Measurements from ENCODE around the gene WDFY4.

GRCh38 chr10:48780341-48780740, 95.7 kb downstream of the WDFY4 start:
- TF ChIP-seq EZH2phosphoT487 (IDR thresholded peaks at IDR 0.05; ENCODE audit: borderline replicate concordance, low read depth) (no peak), YY1 (IDR thresholded peaks at IDR 0.05; ENCODE audit: low read depth) (no peak), IRF3 (IDR thresholded peaks at IDR 0.05; ENCODE audit: low read depth, low read length) (no peak), CTCF (IDR thresholded peaks at IDR 0.05) (no peak), POLR2AphosphoS5 (IDR thresholded peaks at IDR 0.05; ENCODE audit: low read depth, low read length) (no peak), FOXM1 (IDR thresholded peaks at IDR 0.05; ENCODE audit: low read depth) (no peak), RCOR1 (IDR thresholded peaks at IDR 0.05; ENCODE audit: low read length) (no peak), RAD21 (IDR thresholded peaks at IDR 0.05; ENCODE audit: low read length) (no peak), EP300 (IDR thresholded peaks at IDR 0.05; ENCODE audit: borderline replicate concordance in 1 of 2, low read depth in 1 of 2, low read length in 1 of 2) (no peak)
